Heart left ventricle (tissue), 13 donors: ENCODE data around the gene ZBTB4.

Experiments used
- POLR2A ChIP-seq, 2 donors: fragments of 450-650 bp; IDR thresholded peaks; one replicate each; pipeline ENCODE4 v1.6.1; 2017; ENCODE audit warnings: antibody characterized with exemption in 2 of 2, mild to moderate bottlenecking in 2 of 2, moderate library complexity in 2 of 2
- TF ChIP-seq, protein P1 (sequence below), 12 donors: fragments of 200-600 bp; sonication (generic) in 4 of 12; IDR thresholded peaks; one replicate each; pipeline versions ENCODE4 v1.5.0 to v1.8.0; 2018 to 2022; ENCODE audit warnings: antibody characterized with exemption in 12 of 12, mild to moderate bottlenecking in 5 of 12
- donor health status: ischemic (EF 13 %, LVEDD 7.1; RV severe dilation, severe dysfunction).
- donor health status: DM: no; HTN: yes; CAD: no.
- donor health status: DM: no; HTN: no; CAD: no.
- donor health status: ischemic (EF 25% LVEDD 6.9; RV normal size, moderate dysfunction).
- donor health status: ischemic (EF 25% LVEDD 5.7; RV mildly dilated, moderate dysfunction).
- donor health status: ischemic (EF 35%, LVEDD 5.7; RV mildly dilated, moderate dysfunction).
- donor health status: nonischemic (EF 11% LVEDD 7.7; RV severe dilation, severe dysfunction).
- donor health status: DM: yes; HTN: yes; CAD: no.
- donor health status: PGD.
- donor health status: ischemic (EF 29% LVEDD 5.4; RV normal size, mild dysfunction).
- donor health status: nonischemic (EF 23%, LVEDD 6.1; RV moderate dilation, normal function).

DNA sequence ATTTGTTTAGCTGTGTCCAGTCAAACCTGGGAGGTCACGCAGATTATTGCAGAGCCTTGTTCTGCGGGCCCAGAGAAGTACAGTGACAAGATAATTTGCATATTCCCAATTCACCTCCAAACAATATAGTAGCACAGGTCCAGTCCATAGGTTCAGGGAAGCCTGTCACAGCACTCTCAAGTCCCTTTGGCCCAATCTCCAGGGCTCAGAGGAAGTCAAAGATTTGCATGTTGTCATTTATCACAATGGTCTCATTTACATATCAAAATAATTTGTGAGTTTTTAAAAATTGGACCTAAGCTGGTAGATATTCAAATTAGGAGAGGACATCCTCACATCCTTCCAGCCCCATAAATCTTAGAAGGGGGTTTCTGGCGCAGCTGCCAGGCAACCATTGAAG is 11.9 kb downstream of the ZBTB4 start:
- TF ChIP-seq POLR2A (IDR thresholded peaks at IDR 0.05), result no peak
- TF ChIP-seq, protein P1, sequence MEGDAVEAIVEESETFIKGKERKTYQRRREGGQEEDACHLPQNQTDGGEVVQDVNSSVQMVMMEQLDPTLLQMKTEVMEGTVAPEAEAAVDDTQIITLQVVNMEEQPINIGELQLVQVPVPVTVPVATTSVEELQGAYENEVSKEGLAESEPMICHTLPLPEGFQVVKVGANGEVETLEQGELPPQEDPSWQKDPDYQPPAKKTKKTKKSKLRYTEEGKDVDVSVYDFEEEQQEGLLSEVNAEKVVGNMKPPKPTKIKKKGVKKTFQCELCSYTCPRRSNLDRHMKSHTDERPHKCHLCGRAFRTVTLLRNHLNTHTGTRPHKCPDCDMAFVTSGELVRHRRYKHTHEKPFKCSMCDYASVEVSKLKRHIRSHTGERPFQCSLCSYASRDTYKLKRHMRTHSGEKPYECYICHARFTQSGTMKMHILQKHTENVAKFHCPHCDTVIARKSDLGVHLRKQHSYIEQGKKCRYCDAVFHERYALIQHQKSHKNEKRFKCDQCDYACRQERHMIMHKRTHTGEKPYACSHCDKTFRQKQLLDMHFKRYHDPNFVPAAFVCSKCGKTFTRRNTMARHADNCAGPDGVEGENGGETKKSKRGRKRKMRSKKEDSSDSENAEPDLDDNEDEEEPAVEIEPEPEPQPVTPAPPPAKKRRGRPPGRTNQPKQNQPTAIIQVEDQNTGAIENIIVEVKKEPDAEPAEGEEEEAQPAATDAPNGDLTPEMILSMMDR (IDR thresholded peaks at IDR 0.05), result no peak
